A673 (cell line): ENCODE measurements around the gene TNFSF4. TPM values are rescaled to one million over a fixed set of nuclear protein-coding genes. Genes with fewer than 3 reads are reported as not detected.

Source experiments
- BruUV-seq: library from RNA; stranded (reverse); fragments of 400-500 nt; replicated peaks from 2 replicates; lab custom pipeline; 2021; lab: Mats Ljungman, UMichigan
- CTCF ChIA-PET: fragments of 300-600 bp; sonication (Branson Sonifier 250); formaldehyde crosslinking; loops from one replicate; lab custom pipeline; 2022; ENCODE audit warnings: antibody characterized with exemption; lab: Charles Lee
- POLR2A ChIA-PET: fragments of 300-600 bp; sonication (Branson Sonifier 250); formaldehyde crosslinking; loops from one replicate; lab custom pipeline; 2022; ENCODE audit warnings: antibody characterized with exemption; ENCODE audit not compliant: low non-redundant PET; lab: Charles Lee
- DNase-seq: peaks from one replicate; pipeline ENCODE4 v3.0.0-alpha.2; 2015; ENCODE audit warnings: low spot score
- H3K27ac ChIP-seq: fragments of 200-600 bp; sonication (generic); 2 replicates; pipeline ENCODE4 v1.5.1; 2016; ENCODE audit warnings: mixed run types, low read depth, mild to moderate bottlenecking, mixed read lengths, antibody characterized with exemption, low read length; ENCODE audit not compliant: poor library complexity, severe bottlenecking
- H3K27me3 ChIP-seq: fragments of 200-600 bp; sonication (generic); replicated peaks from 2 replicates; pipeline ENCODE4 v1.6.1; 2017; ENCODE audit warnings: mixed run types, low read depth, mild to moderate bottlenecking, mixed read lengths, antibody characterized with exemption, low read length; ENCODE audit not compliant: insufficient read depth, poor library complexity
- H3K36me3 ChIP-seq: fragments of 200-600 bp; sonication (generic); 2 replicates; pipeline ENCODE4 v1.6.1; 2016; ENCODE audit warnings: mixed run types, mild to moderate bottlenecking, mixed read lengths, antibody characterized with exemption, low read length; ENCODE audit not compliant: insufficient read depth, poor library complexity, severe bottlenecking
- H3K4me1 ChIP-seq: fragments of 200-600 bp; sonication (generic); 2 replicates; pipeline ENCODE4 v1.6.1; 2017; ENCODE audit warnings: mixed run types, mild to moderate bottlenecking, mixed read lengths, antibody characterized with exemption, low read length; ENCODE audit not compliant: insufficient read depth, poor library complexity, severe bottlenecking
- H3K4me3 ChIP-seq: fragments of 200-600 bp; sonication (generic); 2 replicates; pipeline ENCODE4 v1.5.1; 2016; ENCODE audit warnings: low read depth, mixed run types, mild to moderate bottlenecking, mixed read lengths, low read length; ENCODE audit not compliant: poor library complexity, severe bottlenecking
- H3K9me3 ChIP-seq: fragments of 200-600 bp; sonication (generic); 2 replicates; pipeline ENCODE4 v1.6.1; 2016; ENCODE audit warnings: mixed run types, low read depth, mild to moderate bottlenecking, mixed read lengths, antibody characterized with exemption, low read length; ENCODE audit not compliant: poor library complexity, severe bottlenecking
- CTCF ChIP-seq: fragments of 300-800, 200-600 bp; sonication (generic); conservative IDR thresholded peaks from 2 replicates; pipeline ENCODE4 v1.5.1; 2017; ENCODE audit warnings: low read depth, mild to moderate bottlenecking, antibody characterized with exemption, low read length, moderate library complexity, mixed read lengths
- EZH2 ChIP-seq: fragments of 200-600 bp; sonication (generic); IDR thresholded peaks from 2 replicates; pipeline ENCODE4 v1.6.1; 2017; ENCODE audit warnings: borderline replicate concordance, low read depth, mild to moderate bottlenecking, mixed read lengths, antibody characterized with exemption, low read length; ENCODE audit not compliant: poor library complexity, severe bottlenecking
- intact Hi-C: fragments of 100-400 bp; cut with micrococcal nuclease; formaldehyde crosslinking; loops from one replicate; pipeline ENCODE4 v1.10.0; 2022; ENCODE audit not compliant: unreplicated experiment
- total RNA-seq: library from RNA; stranded (reverse); gene quantifications from 2 replicates; pipeline ENCODE4 v1.2.3, GENCODE V29; 2021

Gene TNFSF4
- total RNA-seq, 1 experiment from 2014 or later: 0.21 TPM

DNA sequence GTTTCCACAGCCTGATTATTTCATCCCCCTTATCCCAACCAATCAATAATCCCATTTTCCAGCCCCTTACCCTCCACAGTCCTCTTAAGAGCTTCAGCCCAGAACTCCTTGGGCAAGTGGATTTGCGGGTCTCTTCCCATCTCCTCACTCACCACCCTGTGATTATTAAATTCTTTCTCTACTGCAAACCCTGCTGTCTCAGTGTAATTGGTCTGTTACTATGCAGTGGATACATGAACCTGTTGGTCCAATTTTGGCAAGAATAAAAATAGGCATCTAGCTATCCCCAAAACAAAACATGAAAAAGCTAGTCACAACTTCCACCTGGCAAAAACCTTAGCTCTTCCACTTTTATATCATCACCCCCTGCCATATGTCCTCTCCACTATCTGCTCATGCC lies 36.2 kb upstream of the TNFSF4 start:
- CTCF ChIA-PET: no interaction called here
- POLR2A ChIA-PET: no interaction called here
- H3K4me1 ChIP-seq: no peaks in the 10 kb centered on the region
- DNase-seq: no peak
- intact Hi-C loops: no loop called here
- BruUV-seq: no TSS peak
- H3K36me3 ChIP-seq: no peaks in the 10 kb centered on the region
- no peaks in the 10 kb centered on the region for H3K27me3 ChIP-seq
- H3K27ac ChIP-seq: no peak overlapping the region
- TF ChIP-seq CTCF (no peak), EZH2 (no peak)
- H3K9me3 ChIP-seq: no peaks in the 10 kb centered on the region
- H3K4me3 ChIP-seq: no peak overlapping the region

DNA sequence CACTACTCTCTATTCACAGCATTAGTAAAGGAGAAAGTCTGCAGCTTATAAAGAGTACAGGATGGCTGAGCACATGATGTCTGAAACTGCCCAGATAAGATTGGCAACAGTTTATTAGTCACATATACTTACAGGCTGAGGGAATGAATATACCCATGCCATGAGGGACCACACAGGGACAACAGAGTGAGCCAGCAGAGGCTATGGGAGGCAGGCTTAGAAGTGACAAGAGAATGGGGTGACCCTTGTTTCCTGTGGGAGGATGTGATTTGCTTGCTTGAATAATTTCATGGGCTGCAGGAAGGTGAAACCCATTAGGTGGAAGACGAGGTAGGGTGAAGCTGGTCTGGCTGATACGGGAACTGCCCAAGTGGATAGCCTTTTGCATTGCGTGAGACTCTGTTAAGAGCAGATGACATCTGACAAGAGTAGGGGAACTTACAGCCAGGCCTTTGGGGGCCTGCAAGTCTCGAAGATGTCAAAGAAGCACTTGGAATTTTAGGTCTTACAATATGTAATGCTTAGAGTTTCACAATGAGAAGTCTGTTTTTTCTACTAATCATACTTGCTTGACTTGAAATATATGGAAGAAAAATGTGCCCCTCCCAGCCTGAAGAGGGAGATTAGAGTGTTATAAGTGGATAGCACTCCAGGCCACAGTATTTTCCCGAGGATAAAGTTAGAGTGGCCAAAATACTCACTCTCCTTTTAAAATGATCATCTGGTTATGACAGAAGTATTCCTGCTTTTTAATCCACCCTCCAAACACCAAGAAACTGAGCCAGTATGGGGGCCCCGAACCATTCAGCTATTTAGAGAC lies 34.6 kb upstream of the TNFSF4 start:
- POLR2A ChIA-PET: no interaction called here

GRCh38 chr1:173240609-173241008 lies 33.5 kb upstream of the TNFSF4 start:
- CTCF ChIA-PET: no interaction called here
- H3K4me1 ChIP-seq: no peaks in the 10 kb centered on the region
- no peak overlapping the region for H3K4me3 ChIP-seq
- TF ChIP-seq EZH2 (no peak), CTCF (no peak)
- intact Hi-C loops: no loop called here
- no peaks in the 10 kb centered on the region for H3K36me3 ChIP-seq
- H3K9me3 ChIP-seq: no peaks in the 10 kb centered on the region
- H3K27ac ChIP-seq: no peak overlapping the region
- no peak for DNase-seq
- no peaks in the 10 kb centered on the region for H3K27me3 ChIP-seq
- POLR2A ChIA-PET: no interaction called here
- BruUV-seq: no TSS peak

More for the DNA sequence above, 34.6 kb upstream of the TNFSF4 start:
- Histone ChIP-seq H3K27me3 (no peaks in the 10 kb centered on the region), H3K9me3 (no peaks in the 10 kb centered on the region), H3K4me1 (no peaks in the 10 kb centered on the region), H3K27ac (no peak overlapping the region), H3K4me3 (no peak overlapping the region), H3K36me3 (no peaks in the 10 kb centered on the region)
- intact Hi-C loops: no loop called here
- BruUV-seq: no TSS peak
- CTCF ChIA-PET: no interaction called here
- DNase-seq: no peak
- TF ChIP-seq CTCF (no peak), EZH2 (no peak)
